HepG2 (cell line): ENCODE results near the gene MTFR1L. TPM values are rescaled to one million over a fixed set of nuclear protein-coding genes. Genes with fewer than 3 reads are reported as not detected.

Experiments used
- EZH2 ChIP-seq: conservative IDR thresholded peaks from 2 replicates; pipeline ENCODE4 v1.6.1; 2012; ENCODE audit warnings: mild to moderate bottlenecking, low read depth, low read length, moderate library complexity
- GATAD1 ChIP-seq: IDR thresholded peaks from 2 replicates; pipeline ENCODE4 v1.6.1; 2016; ENCODE audit warnings: missing genetic modification reagents, missing compliant biosample characterization
- NAIF1 ChIP-seq: sonication (generic); formaldehyde crosslinking; IDR thresholded peaks from 2 replicates; pipeline ENCODE4 v1.5.0; 2020; ENCODE audit warnings: mild to moderate bottlenecking, missing genetic modification reagents, borderline replicate concordance
- NR2F1 ChIP-seq, 2 experiments: fragments of 450-650 bp in 1 of 2; formaldehyde crosslinking in 1 of 2; IDR thresholded peaks; 2 replicates each; pipeline versions ENCODE4 v1.5.0 to v1.6.1; 2016 to 2020; ENCODE audit warnings: mild to moderate bottlenecking in 1 of 2, missing compliant biosample characterization in 1 of 2, missing genetic modification reagents in 1 of 2, moderate library complexity in 1 of 2
- PRPF4 ChIP-seq: fragments of 200-400 bp; formaldehyde crosslinking; IDR thresholded peaks from 2 replicates; pipeline ENCODE4 v1.6.1; 2016; ENCODE audit warnings: low read length, low read depth; ENCODE audit not compliant: poor library complexity, severe bottlenecking
- RFXANK ChIP-seq: IDR thresholded peaks from 2 replicates; pipeline ENCODE4 v1.6.1; 2016
- ZNF138 ChIP-seq: sonication (generic); formaldehyde crosslinking; IDR thresholded peaks from 2 replicates; pipeline ENCODE4 v1.5.0; 2020; ENCODE audit warnings: mild to moderate bottlenecking, low read depth, missing genetic modification reagents
- ZNF382 ChIP-seq: sonication (generic); formaldehyde crosslinking; IDR thresholded peaks from 2 replicates; pipeline ENCODE4 v1.5.0; 2020; ENCODE audit warnings: missing genetic modification reagents, mild to moderate bottlenecking, borderline replicate concordance
- polyA plus RNA-seq, 8 experiments: library from polyadenylated mRNA; depleted of rRNA in 3 of 8; stranded (reverse) in 7 of 8; unstranded in 1 of 8; fragments of >200 nt; fragmentation: Illumina TruSeq in 4 of 8; extraction: Trizol in 4 of 8; gene quantifications; 2 replicates each; pipeline versions ENCODE4 v1.2.1 to v1.2.3, GENCODE V29; 2011 to 2016; ENCODE audit warnings: low read depth in 4 of 8, missing spikeins in 1 of 8, mixed read lengths in 1 of 8; ENCODE audit not compliant: insufficient read depth in 1 of 8
- total RNA-seq, 5 experiments: library from RNA; depleted of rRNA; stranded (reverse); fragments of >200 nt; fragmentation: Illumina TruSeq; extraction: Trizol; gene quantifications; 2 replicates each; pipeline ENCODE4 v1.2.3, GENCODE V29; 2016; ENCODE audit warnings: low read depth in 1 of 5
- TF ChIP-seq, protein P1 (sequence below): sonication (generic); formaldehyde crosslinking; IDR thresholded peaks from 2 replicates; pipeline ENCODE4 v1.4.0; 2020; ENCODE audit warnings: mild to moderate bottlenecking, missing genetic modification reagents, borderline replicate concordance
- TF ChIP-seq, protein P2 (sequence below): sonication (generic); formaldehyde crosslinking; IDR thresholded peaks from 2 replicates; pipeline ENCODE4 v1.8.0; 2023; ENCODE audit warnings: mild to moderate bottlenecking, missing genetic modification reagents
- TF ChIP-seq, protein P3 (sequence below): sonication (generic); formaldehyde crosslinking; IDR thresholded peaks from one replicate; pipeline ENCODE4 v1.5.1; 2020; ENCODE audit warnings: mild to moderate bottlenecking, missing genetic modification reagents; ENCODE audit errors: not compliant biosample characterization

The MTFR1L gene
- total and polyA plus RNA-seq, 2 of the 13 experiments (the other 11 are each of a cell fraction or from before 2014, with no cell fraction given), result 38.0 to 55.7 TPM

DNA sequence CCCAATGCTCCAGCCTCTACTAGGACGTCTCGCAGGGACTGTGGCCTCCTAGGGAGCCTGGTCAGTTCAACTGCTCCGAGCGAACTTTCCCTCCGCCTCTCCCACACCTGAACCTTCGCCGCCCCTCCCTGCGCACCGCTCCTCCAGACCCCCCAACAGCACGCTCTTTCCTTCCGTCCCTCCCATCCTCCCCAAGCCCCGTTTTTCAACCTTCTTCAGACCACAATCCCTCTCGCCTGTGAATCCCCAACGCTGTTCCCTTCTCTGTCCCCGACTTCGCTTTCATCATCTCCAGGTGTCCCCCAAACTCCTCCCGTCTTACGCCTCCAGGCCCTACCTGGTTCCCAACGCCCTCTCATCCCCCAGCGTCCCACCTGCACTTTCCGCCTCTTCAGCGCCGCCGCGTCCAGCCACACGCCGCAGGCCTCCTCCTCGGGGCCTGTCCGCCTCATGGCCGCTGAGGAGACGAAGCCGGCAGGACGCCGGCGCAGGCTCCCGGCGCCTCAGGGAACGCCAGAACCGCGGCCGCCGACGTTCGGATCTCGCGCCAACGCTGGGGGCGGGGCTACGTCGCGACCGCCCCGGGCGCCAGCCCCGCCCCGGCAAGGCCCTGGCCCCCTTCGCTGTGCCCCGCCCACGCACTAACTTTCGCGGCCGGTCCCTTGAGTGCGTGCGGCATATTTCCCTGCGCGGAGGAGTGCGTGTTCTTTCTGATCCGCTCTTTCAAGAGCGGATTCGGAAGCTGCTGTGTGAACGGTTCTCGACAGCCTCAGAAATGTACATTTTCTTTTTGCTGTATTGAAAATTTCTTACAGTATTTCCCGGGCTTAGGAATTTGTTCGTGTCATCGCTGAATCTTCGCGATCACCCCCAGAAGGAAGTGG, 39.4 kb downstream of the MTFR1L start, which contains the start of gene AUNIP (continued):
- TF ChIP-seq, protein P1, sequence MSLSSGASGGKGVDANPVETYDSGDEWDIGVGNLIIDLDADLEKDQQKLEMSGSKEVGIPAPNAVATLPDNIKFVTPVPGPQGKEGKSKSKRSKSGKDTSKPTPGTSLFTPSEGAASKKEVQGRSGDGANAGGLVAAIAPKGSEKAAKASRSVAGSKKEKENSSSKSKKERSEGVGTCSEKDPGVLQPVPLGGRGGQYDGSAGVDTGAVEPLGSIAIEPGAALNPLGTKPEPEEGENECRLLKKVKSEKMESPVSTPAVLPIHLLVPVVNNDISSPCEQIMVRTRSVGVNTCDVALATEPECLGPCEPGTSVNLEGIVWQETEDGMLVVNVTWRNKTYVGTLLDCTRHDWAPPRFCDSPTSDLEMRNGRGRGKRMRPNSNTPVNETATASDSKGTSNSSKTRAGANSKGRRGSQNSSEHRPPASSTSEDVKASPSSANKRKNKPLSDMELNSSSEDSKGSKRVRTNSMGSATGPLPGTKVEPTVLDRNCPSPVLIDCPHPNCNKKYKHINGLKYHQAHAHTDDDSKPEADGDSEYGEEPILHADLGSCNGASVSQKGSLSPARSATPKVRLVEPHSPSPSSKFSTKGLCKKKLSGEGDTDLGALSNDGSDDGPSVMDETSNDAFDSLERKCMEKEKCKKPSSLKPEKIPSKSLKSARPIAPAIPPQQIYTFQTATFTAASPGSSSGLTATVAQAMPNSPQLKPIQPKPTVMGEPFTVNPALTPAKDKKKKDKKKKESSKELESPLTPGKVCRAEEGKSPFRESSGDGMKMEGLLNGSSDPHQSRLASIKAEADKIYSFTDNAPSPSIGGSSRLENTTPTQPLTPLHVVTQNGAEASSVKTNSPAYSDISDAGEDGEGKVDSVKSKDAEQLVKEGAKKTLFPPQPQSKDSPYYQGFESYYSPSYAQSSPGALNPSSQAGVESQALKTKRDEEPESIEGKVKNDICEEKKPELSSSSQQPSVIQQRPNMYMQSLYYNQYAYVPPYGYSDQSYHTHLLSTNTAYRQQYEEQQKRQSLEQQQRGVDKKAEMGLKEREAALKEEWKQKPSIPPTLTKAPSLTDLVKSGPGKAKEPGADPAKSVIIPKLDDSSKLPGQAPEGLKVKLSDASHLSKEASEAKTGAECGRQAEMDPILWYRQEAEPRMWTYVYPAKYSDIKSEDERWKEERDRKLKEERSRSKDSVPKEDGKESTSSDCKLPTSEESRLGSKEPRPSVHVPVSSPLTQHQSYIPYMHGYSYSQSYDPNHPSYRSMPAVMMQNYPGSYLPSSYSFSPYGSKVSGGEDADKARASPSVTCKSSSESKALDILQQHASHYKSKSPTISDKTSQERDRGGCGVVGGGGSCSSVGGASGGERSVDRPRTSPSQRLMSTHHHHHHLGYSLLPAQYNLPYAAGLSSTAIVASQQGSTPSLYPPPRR (CRISPR knock-in tag), result peak; percentile 49; the same call in 1 of the 2 replicates
- TF ChIP-seq RFXANK (CRISPR knock-in tag) (no peak), ZNF138 (CRISPR knock-in tag) (0 out of 2 replicates have a peak, but pooled peaks have one; percentile 8), PRPF4 (no peak), EZH2 (no peak), ZNF382 (CRISPR knock-in tag) (no peak), NR2F1 (CRISPR knock-in tag; IDR thresholded peaks at IDR 0.05) (no peak), GATAD1 (CRISPR knock-in tag) (peak; percentile 62), NAIF1 (CRISPR knock-in tag) (no peak)
- TF ChIP-seq, protein P2, sequence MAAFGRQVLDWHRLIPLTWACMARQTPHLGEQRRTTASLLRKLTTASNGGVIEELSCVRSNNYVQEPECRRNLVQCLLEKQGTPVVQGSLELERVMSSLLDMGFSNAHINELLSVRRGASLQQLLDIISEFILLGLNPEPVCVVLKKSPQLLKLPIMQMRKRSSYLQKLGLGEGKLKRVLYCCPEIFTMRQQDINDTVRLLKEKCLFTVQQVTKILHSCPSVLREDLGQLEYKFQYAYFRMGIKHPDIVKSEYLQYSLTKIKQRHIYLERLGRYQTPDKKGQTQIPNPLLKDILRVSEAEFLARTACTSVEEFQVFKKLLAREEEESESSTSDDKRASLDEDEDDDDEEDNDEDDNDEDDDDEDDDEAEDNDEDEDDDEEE (CRISPR knock-in tag), result 0 out of 2 replicates have a peak, but pooled peaks have one; percentile 28
- TF ChIP-seq, protein P3, sequence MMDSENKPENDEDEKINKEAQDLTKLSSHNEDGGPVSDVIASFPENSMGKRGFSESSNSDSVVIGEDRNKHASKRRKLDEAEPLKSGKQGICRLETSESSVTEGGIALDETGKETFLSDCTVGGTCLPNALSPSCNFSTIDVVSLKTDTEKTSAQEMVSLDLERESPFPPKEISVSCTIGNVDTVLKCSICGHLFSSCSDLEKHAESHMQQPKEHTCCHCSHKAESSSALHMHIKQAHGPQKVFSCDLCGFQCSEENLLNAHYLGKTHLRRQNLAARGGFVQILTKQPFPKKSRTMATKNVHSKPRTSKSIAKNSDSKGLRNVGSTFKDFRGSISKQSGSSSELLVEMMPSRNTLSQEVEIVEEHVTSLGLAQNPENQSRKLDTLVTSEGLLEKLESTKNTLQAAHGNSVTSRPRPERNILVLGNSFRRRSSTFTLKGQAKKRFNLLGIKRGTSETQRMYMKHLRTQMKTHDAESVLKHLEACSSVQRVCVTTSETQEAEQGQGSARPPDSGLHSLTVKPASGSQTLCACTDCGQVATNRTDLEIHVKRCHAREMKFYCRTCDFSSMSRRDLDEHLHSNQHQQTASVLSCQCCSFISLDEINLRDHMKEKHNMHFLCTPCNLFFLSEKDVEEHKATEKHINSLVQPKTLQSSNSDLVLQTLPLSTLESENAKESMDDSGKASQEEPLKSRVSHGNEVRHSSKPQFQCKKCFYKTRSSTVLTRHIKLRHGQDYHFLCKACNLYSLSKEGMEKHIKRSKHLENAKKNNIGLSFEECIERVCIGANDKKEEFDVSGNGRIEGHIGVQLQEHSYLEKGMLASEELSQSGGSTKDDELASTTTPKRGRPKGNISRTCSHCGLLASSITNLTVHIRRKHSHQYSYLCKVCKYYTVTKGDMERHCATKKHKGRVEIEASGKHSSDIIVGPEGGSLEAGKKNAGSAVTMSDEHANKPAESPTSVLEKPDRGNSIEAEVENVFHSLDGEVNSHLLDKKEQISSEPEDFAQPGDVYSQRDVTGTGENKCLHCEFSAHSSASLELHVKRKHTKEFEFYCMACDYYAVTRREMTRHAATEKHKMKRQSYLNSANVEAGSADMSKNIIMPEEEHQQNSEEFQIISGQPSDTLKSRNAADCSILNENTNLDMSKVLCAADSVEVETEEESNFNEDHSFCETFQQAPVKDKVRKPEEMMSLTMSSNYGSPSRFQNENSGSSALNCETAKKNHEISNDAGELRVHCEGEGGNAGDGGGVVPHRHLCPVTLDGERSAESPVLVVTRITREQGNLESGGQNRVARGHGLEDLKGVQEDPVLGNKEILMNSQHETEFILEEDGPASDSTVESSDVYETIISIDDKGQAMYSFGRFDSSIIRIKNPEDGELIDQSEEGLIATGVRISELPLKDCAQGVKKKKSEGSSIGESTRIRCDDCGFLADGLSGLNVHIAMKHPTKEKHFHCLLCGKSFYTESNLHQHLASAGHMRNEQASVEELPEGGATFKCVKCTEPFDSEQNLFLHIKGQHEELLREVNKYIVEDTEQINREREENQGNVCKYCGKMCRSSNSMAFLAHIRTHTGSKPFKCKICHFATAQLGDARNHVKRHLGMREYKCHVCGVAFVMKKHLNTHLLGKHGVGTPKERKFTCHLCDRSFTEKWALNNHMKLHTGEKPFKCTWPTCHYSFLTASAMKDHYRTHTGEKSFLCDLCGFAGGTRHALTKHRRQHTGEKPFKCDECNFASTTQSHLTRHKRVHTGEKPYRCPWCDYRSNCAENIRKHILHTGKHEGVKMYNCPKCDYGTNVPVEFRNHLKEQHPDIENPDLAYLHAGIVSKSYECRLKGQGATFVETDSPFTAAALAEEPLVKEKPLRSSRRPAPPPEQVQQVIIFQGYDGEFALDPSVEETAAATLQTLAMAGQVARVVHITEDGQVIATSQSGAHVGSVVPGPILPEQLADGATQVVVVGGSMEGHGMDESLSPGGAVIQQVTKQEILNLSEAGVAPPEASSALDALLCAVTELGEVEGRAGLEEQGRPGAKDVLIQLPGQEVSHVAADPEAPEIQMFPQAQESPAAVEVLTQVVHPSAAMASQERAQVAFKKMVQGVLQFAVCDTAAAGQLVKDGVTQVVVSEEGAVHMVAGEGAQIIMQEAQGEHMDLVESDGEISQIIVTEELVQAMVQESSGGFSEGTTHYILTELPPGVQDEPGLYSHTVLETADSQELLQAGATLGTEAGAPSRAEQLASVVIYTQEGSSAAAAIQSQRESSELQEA (CRISPR knock-in tag), result no peak
